Hematopoietic multipotent progenitor cell treated with erythropoietin and hydrocortisone succinate and interleukin-3 and kit ligand, for 4 days (in vitro differentiated cells): ENCODE measurements around the gene BOK.
A peak's percentile ranks its signal among the peaks of the same experiment; 100 is the strongest.
"Not testable (repeated sequence)": the region's sequence is repeated elsewhere in the genome, so short reads cannot be mapped to it uniquely, and the experiment has no call there.

Experiments
- DNase-seq: peaks from one replicate; pipeline ENCODE4 v3.0.0-alpha.2; 2015

Gene BOK, protein sequence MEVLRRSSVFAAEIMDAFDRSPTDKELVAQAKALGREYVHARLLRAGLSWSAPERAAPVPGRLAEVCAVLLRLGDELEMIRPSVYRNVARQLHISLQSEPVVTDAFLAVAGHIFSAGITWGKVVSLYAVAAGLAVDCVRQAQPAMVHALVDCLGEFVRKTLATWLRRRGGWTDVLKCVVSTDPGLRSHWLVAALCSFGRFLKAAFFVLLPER

DNA sequence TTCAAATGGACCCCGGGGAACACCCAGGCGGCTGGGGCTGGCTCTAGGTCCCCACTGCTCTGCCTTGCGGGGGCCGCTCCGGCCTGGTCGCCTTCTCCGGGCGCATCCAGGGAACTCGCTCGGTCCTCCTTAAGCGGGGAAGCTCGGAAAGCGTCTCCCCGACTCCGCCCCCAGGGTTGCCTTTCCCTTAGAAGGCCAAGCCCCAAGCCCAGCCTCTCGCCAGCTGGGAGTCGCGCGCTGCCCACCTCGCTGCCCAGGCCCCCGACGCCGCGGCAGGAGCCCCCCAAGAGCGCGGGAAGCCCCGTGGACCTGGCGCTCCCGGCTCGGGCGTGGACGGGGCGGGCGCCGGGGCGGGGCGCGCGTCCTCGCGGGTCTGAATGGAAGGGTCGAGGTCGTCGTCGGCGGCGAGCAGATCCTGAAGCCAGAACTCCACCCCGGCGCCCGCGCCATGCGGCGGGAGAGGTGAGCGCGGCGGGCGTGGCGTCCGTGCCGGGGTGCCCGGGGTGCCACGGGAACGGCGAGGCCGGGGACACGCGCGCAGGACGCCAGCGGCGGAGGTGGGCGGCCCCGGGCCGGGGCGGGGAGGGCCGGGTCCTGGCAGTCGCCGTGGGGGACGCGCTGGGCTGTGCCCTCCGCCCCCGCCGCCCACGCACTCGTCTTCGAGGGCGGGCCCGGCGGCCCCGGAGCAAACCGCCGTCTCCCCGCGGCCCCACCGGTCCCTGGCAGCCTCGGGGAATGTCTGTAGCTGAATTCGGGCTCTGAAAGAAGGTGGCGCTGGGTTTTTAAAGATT, at the start of gene BOK:
TSS of gene BOK (plus strand) at position 214 of the 791 bp plus-strand sequence. CDS start 739 bp downstream, outside the sequence.
- DNase-seq: peak; percentile 25

DNA sequence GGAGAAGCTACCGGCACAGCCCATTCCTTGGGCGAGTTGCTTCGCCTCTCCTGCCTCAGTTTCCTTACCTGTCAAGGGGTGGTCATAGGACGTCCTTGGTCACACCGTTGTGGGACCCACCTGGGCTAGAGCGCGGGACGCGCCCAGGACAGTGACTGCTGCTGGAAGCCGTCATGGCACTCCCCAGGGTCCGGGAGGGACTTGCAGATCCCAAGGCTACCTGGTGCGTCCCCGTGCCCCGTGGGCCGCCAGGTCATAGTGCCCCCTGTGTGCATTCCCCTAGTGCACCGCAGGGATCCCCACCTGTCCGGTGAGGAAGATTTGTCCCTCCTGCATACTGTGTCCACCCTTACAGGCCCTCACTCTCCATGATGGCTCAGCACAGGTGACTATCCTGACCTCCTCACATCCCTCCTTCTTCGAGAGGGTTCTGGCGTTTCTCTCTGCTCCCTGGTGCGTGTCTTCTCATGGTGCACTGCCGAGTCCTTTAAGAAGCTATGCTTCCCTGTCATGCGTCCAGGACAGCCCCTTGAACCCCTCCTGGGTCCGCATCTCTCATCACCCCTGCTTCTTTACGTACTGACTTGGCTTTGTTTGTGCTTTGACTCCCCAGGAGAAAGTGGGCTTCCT, 49.3 kb upstream of the BOK start:
- DNase-seq: no peak

DNA sequence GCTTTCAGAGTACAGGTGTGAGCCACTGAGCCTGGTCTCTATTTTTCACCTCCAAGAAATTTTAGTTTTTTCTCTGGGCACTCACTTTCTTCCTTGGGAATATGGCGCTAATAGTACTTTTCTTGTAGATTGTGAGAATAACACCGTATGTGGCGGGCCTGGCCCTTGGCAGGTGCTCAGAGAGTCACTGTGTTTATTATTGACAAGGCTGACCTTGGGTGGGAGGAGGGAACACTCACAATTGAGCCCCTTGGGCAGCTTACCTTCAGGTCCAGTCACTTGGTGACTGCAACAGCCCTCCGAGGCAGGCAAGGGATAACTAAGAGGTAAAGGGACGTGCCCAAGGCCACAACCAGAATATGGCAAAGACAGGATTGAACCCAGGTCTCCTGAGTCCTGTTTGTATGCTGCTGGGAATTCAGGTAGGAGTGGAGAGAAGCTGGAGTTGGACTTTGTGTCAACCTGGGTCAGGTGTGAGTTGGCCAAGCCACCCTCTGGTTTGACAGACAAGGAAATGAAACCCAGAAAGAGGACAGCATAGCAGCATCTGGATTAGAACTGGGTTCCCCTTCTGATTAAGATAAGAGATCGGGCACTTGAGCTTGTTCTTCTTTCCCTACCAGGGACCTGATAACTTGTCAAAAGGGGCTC, 47.3 kb upstream of the BOK start:
- no peak for DNase-seq

DNA sequence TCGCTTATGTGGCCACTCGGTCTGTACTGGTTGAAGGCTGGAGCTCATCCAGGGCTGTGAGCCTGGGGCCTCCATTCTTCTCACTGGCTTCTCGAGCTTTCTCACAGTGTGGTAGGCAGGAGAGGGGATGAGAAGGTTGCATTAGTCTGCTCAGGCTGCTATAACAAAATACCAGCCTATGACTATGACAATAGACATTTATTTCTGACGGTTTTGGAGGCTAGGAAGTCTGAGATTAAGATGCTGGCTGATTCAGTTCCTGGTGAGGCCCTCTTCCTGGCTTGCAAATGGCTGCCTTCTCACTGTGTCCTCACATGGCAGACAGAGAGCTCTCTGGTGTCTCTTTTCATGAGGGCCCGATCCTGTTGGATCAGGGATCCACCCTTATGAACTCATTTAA, 44.0 kb upstream of the BOK start:
- DNase-seq: no peak

DNA sequence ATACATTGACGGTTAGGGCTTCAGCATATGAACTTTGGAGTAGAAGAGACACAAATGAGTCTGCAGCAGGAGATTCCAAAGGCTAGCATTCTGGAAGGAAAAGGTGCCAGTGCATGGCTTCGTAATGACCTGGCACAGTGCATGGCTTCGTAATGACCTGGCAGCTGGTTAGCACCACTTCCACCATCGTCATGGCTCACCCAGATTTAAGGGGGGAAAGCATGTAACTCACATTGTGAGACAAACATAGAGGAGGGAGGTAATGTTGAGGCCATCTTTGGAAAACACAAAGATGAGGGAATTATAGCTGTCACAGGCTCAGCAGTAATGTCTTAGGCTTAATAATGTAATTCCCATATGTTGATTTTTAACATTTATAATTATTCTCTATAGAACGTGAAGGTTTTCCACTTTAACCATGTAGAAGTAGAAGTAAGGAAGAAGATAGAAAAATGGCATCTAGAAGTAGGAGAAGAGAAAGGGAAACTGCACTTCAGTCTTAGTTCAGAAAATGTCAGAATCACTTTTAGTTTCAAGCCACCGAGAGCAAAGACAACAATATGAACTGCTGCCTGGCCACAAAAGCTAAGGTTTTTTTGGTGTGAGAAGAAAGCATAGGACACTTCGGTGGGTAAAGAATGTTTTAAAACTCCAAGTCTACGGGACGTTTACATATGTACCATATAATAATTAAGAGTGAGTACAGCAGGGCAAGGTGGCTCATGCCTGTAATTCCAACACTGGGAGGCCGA, 43.4 kb upstream of the BOK start:
- no peak for DNase-seq

DNA sequence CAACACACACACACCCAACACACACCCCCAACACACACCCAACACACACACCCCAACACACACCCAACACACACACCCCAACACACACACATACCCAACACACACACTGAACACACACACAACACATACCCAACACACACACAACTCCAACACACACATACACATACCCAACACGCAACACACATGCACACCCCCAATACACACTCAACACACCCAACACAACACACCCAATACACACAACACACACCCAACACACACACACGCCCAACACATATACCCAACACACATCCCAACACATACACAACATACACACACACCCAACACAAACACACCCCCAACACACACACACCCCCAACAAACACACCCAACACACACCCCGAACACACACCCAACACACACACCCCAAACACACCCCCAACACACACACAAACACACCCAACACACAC, 42.0 kb upstream of the BOK start:
- DNase-seq: no peak

DNA sequence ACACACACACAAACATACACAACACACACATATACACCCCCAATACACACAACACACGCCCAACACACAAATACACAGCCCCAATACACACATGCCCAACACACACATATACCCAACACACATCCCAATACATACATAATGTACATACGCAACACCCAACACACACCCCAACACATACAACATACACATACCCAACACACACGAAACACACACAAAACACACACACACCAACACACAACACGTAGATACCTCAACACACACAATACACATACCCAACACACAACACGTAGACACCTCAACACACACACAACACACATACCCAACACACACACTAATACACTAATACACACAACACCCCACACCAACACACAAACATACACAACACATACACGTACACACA, 41.2 kb upstream of the BOK start:
- DNase-seq: no peak

DNA sequence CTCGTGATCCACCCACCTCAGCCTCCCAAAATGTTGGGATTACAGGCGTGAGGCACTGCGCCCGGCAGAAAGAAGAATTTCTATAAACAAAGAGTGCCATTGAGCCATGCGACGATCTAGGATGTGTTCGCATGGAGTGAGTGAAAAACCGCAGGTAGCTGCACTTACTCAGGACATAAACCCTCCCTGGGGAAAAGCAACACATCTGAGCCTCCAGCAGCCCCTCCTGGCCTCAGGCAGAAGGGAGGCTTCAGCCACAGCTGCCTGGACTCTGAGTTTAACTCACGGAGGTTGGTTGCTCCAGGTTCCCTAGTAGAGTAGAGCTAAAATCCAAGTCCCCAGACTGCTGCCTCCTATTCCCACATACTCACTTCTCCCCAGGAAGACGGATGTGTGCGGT, 38.9 kb upstream of the BOK start:
- no peak for DNase-seq

DNA sequence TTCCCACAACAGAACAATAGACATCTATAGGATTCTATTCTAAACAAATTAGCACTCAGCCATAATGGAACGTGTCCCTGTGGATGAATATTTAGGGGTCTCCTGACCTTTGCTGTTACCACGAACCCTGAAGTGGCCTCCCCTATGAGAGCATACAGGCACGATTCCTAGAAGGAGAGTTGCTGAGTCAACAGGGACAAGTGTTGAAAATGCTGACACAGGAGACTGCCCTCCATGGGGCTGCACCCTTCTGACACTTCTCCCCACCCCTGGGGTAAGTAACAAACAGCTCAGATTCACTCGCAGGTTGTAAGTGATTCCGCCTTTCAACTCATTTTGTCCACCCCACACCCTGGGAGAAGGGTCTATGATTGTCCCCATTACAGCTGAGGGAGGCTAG, 36.1 kb upstream of the BOK start:
- no peak for DNase-seq

DNA sequence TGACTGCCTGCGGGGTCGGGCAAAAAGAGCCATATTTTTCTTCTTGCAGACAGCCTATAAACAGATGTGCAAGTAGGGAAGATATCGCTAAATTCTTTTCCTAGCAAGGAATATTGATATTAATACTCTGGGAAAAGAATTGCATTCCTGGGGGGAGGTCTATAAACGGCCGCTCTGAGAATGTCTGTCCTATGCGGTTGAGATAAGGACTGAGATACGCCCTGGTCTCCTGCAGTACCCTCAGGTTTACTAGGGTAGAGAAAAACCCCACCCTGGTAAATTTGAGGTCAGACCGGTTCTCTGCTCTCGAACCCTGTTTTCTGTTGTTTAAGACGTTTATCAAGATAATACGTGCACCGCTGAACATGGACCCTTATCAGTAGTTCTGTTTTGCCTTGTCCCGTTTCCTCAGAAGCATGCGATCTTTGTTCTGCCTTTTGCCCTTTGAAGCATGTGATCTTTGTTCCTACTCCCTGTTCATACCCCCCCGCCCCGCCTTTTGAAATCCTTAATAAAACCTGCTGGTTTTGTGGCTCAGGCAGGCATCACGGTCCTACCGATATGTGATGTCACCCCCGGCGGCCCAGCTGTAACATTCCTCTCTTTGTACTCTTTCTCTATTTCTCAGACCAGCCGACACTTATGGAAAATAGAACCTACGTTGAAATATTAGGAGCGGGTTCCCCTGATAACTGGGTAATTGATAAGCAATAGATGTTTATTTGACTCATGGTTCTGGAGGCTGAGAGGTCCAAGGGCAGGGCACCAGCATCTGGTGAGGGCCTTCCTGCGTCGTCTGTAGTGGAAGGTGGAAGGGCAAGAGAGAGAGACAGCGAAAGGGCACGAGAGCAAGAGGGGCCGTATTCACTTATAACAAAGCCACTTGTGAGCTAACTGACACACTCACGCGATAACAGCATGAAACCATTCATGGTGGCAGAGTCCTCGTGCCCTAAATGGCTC, 32.4 kb upstream of the BOK start:
- not testable (repeated sequence) for DNase-seq

DNA sequence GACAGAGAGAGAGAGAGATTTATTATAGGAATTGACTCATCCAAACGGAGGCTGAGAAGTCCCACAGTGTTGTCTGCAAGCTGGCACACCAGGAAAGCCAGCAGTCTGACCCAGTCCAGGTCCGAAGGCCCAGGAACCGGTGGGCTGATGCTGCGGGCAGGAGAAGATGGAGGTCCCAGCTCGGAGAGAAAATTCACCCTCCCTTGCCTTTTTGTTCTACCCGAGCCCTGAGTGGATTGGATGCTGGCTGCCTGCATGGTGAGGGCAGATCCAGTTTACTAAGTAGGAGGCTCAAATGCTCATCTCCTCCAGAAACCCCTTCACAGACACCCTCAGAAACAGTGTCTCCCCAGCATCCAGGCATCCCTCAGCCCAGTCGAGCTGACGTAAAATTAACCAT, 28.0 kb upstream of the BOK start:
- DNase-seq: no peak

DNA sequence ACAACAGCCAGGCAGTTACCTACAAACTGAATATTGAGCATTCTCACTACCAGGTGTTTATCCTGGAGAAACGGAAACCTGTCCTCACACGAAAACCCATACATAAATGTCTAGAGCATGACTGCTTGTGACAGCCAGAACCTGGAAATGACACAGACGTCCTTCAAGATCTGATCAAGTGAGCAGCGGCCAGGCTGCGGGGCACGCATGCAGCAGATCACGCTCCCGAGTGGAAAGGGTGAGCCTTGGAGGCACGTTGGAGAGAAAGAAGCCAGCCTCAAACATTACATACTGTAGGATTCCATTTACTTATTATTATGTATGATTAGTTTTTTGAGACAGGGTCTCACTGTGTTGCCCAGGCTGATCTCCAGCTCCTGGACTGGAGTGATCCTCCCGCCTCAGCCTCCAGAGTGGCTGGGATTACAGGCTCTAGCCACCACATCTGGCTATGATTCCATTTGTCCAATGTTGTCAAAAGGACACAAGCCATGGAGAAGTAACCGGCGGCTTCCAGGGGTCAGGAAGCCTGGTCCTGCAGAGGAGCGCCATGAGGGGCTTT, 27.3 kb upstream of the BOK start:
- no peak for DNase-seq

DNA sequence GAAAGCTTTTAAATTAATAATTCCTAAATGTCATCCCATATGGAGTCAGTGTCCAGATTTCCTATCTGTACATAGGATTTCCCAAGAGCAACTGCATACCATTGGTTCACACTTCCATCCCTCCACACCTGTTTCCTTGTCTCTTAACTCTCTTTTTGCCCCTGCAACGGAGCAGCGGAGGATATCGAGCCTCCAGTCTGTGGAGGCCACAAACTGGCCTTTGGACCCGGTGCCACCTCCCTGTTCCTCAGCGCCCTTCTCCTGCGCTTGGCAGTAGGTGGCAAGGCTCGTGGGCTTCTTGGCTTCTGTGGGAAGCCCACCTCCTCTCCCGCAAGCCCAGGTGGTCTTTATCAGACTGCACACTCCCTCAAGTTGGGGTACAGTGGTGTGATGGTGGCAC, 26.4 kb upstream of the BOK start:
- no peak for DNase-seq

DNA sequence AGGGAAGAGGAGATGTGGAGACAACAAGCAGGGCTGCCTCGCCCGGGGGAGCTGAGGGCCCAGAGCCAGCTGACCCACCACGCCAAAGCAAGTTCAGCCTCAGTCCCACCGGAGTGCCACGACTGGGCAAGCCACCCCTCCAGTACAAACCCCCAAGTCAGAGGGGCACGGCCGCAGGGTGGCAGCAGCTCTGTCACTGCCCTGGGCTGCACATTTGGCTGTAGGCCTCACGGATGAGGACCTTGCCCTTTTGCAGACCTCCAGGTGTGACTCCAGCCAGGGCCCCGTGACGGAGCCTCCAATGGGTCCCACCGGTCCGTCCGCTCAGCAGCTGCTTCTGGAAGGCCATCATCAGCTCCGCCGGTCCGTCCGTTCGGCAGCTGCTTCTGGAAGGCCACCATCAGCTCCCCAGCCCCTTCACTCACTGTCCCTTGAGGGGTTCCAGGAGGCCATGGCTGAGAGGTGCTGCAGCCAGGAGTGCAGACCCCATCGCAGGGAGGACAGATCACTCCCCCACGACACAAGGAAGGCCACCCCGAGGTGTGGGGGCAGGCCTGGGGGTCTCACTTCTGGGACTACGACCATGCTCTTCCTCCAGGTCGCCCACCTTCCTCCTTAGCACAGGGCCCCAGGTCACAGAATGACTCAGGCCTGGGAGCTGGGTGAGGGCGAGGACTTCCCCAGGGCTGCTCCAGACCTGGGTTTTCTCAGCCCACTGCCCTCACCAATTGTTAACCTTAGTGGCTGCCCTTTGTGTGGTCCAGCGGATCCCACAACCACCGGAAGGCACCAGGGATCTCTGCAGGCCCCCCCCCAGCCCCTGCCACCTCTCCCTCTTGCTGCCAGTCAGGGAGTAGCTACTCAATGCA, 25.6 kb upstream of the BOK start:
- no peak for DNase-seq

DNA sequence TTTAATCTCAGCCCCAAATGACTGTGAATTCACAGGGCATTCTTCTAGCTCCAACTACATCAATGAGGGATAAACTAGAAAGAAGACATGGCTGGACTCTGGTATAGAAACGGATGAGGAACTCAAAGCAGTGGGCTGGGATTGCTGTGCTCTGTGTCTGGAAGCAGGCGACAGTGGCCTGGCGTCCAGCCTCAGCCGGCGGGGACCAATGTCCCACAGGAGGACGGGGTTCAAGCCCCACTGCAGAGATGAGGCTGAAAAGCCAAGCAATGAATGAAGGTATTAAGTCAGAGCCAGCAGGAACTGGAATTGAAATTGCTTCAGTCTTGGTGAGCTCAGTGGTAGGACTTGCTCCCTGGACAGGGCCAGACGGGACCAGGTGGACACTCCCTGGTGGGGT, 24.3 kb upstream of the BOK start:
- DNase-seq: no peak

DNA sequence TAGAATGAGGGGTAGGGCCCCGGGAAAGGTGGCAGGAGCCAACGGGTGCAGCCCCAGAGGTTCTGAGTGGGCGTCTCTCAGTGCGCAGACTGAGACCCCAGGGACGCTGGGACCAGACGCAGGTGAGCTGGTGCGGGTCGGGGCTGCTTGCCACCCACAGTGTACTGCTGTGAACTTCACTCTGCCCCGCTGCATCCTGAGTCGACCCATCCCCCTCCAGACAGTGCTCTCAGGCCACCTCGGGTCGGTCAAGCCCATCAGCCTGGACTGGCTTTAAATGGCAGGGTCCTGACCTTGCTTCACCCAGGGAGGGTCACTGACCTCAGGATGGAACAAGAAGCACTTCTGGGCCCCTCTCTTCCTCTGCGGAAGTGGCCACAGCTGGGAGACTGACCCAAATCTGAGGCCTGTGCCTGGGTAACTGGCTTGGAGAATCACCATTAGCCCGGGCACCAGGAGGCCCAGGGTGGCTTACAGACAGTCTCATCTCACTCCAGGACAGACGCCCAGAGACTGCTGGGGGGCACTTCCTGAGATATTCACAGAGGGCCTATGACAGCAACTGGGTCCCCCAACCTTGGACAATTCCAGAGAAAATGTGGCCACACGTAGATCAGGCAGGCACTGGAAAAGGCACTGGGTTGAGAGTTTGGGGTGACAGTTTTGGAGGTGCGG, 23.7 kb upstream of the BOK start:
- DNase-seq: no peak

DNA sequence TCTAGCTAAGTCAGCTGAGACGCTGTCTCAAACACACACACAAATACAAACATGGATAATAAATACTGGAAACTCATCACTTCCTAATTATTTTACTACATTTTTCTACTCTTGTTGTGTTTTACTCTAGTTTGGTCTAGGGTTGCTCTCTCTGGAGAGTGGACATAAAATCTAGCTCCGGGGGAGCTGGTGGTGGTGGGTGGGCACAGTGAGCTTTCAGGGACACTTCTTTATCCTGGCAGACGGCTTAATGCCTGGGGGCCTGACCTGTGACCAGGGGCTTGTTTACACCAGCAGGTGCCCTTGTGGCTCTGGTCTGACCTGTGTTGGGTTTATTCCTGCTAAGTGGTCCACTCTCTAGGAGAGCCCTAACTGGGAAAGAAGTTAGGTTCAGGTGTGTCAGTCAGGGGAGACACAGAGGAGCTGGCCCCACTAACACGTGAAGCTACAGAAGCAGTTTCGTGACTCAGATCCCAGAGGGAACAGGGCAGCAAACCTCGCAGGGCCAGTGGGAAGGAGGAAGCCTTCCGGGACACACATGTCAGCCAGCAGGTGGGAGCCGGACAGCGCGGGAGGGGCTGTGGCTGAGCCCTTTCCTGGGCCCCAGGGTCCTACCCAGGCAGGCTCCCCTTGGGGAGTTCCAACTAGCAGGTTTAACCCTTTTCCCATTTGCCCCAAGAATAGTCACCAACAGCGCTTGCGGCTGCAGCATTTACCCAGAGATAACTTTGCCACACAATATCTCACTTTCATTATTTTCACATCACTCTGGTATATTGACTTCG, 22.5 kb upstream of the BOK start:
- no peak for DNase-seq

DNA sequence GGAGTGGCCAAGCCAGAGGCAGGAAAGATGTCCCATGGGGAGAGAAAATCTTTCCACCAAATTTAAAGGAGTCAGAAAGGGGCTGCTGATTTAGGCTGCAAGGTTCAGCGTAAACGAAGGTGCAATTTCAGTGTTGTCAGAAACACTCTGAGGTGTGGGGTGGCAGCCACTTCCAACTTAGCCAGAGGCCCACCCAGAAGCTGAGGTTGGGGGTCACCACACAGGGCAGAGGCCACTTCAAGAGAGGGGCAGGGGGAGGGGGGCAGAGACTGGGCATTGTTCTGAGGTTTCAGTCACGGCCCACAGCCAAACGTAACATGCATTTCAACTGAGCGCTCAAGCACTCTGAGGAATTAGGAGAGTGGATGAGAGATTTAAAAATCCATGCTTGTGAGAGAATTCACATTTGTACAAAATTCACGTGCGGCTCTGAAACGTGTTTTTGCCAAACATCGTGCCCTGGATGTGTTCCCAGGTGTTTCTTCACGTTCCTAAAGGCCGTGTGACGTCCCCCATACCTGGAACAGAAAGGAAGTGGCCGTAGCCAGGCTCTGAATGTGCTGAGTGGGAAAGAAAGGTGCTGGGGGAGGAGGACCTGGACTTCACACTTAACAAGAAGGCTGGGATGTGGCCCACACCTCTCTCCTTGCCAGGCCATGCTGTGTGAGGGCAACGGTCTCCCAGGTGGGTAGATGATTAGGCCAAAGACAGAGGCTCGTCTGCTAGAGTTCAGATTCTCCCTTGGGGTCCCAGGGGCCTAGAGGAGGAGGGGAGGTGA, 19.5 kb upstream of the BOK start:
- DNase-seq: no peak
